Uterus (tissue), 2 donors: Measurements from ENCODE around the gene C6orf62.
"Not testable (repeated sequence)": the region's sequence is repeated elsewhere in the genome, so short reads cannot be mapped to it uniquely, and the experiment has no call there.

Experiments used
- POLR2A ChIP-seq, 2 donors: fragments of 450-650 bp; IDR thresholded peaks; one replicate each; pipeline ENCODE4 v1.6.1; 2016; ENCODE audit warnings: antibody characterized with exemption in 2 of 2, mild to moderate bottlenecking in 1 of 2, moderate library complexity in 1 of 2
- TF ChIP-seq, protein P1 (sequence below), 4 experiments: fragments of 200-600 bp in 2 of 4; fragments of 450-650 bp in 2 of 4; sonication (generic) in 2 of 4; IDR thresholded peaks; one replicate each; pipeline ENCODE4 v1.5.1; 2016 to 2019; ENCODE audit warnings: antibody characterized with exemption in 4 of 4, mild to moderate bottlenecking in 2 of 4, moderate library complexity in 1 of 4

DNA sequence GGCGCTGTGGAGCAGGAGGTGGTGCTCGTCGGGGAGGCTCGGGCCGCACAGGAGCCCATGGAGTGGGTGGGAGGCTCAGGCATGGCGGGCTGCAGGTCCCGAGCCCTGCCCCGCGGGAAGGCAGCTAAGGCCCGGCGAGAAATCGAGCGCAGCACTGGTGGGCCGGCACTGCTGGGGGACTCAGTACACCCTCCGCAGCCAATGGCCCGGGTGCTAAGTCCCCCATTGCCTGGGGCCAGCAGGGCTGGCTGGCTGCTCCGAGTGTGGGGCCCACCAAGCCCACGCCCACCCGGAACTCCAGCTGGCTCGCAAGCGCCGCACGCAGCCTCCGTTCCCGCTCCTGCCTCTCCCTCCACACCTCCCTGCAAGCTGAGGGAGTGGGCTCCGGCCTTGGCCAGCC, 47.0 kb upstream of the C6orf62 start:
- TF ChIP-seq, protein P1, sequence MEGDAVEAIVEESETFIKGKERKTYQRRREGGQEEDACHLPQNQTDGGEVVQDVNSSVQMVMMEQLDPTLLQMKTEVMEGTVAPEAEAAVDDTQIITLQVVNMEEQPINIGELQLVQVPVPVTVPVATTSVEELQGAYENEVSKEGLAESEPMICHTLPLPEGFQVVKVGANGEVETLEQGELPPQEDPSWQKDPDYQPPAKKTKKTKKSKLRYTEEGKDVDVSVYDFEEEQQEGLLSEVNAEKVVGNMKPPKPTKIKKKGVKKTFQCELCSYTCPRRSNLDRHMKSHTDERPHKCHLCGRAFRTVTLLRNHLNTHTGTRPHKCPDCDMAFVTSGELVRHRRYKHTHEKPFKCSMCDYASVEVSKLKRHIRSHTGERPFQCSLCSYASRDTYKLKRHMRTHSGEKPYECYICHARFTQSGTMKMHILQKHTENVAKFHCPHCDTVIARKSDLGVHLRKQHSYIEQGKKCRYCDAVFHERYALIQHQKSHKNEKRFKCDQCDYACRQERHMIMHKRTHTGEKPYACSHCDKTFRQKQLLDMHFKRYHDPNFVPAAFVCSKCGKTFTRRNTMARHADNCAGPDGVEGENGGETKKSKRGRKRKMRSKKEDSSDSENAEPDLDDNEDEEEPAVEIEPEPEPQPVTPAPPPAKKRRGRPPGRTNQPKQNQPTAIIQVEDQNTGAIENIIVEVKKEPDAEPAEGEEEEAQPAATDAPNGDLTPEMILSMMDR (IDR thresholded peaks at IDR 0.05) = not testable (repeated sequence)
- TF ChIP-seq POLR2A (IDR thresholded peaks at IDR 0.05) = not testable (repeated sequence)
